Left lung (tissue), 10 donors: Measurements from ENCODE around the gene SMARCA4. TPM values are rescaled to one million over a fixed set of nuclear protein-coding genes. Genes with fewer than 3 reads are reported as not detected.

ENCODE experiments used
- ATAC-seq: fragments of 200-7000 bp; cut with Tn5 transposase; one replicate; pipeline ENCODE4 v1.9.1; 2020; ENCODE audit warnings: moderate library complexity
- DNase-seq, 4 donors: peaks; one replicate each; pipeline ENCODE4 v3.0.0-alpha.2; 2013 to 2020
- H3K27ac ChIP-seq, 2 donors: fragments of 200-600 bp; sonication (generic) in 1 of 2; one replicate each; pipeline versions ENCODE4 v1.5.0 to v1.8.0; 2020 to 2021
- H3K27me3 ChIP-seq, 2 donors: fragments of 200-600 bp; sonication (generic) in 1 of 2; one replicate each; pipeline versions ENCODE4 v1.5.0 to v1.8.0; 2020 to 2021
- H3K36me3 ChIP-seq, 2 donors: fragments of 200-600 bp; sonication (generic) in 1 of 2; one replicate each; pipeline versions ENCODE4 v1.5.0 to v1.8.0; 2020 to 2021
- H3K4me1 ChIP-seq, 2 donors: fragments of 200-600 bp; one replicate each; pipeline ENCODE4 v1.8.0; 2021
- H3K4me3 ChIP-seq, 2 donors: fragments of 200-600 bp; sonication (generic) in 1 of 2; one replicate each; pipeline versions ENCODE4 v1.5.0 to v1.8.0; 2020 to 2021; ENCODE audit warnings: mild to moderate bottlenecking in 1 of 2
- H3K9me3 ChIP-seq, 2 donors: fragments of 200-600 bp; sonication (generic) in 1 of 2; one replicate each; pipeline versions ENCODE4 v1.5.0 to v1.8.0; 2020 to 2021
- CTCF ChIP-seq, 2 donors: fragments of 200-600 bp; sonication (generic) in 1 of 2; IDR thresholded peaks; one replicate each; pipeline versions ENCODE4 v1.5.0 to v1.8.0; 2021; ENCODE audit warnings: antibody characterized with exemption in 2 of 2
- intact Hi-C, 2 donors: fragments of 100-400 bp; cut with DNase I; formaldehyde crosslinking; loops; one replicate each; pipeline versions ENCODE4 v1.11.2 to v1.14.2; 2022
- polyA plus RNA-seq, 6 donors: library from polyadenylated mRNA; unstranded; fragments of 120-200 nt; gene quantifications; one replicate each; pipeline ENCODE4 v1.2.1, GENCODE V29; 2013; ENCODE audit not compliant: insufficient read length in 6 of 6
- total RNA-seq, 2 donors: library from RNA; stranded (reverse); fragmentation: NEBNext Ultra II Directional; extraction: Animal tissue kit (Norgen Biotek cat#: 25700); gene quantifications; one replicate each; pipeline ENCODE4 v1.2.1, GENCODE V29; 2021
- donor health status: DM: no; HTN: yes; CAD: no.
- donor health status: DM: no; HTN: no; CAD: no.

SMARCA4 gene
- total and polyA plus RNA-seq, 8 donors, result 98.3 to 168 (median 151) TPM

- H3K4me3 ChIP-seq, result no peak overlapping the region
- H3K9me3 ChIP-seq, result no peaks in the 10 kb centered on the region
- ATAC-seq, result no peak
- peaks cover 0 to 100% of the 10 kb centered on the region in 2 donors for H3K36me3 ChIP-seq
- no peaks in the 10 kb centered on the region for H3K27me3 ChIP-seq
- no peak for TF ChIP-seq CTCF (IDR thresholded peaks at IDR 0.05)
- H3K4me1 ChIP-seq, result no peaks in the 10 kb centered on the region
- intact Hi-C loops, result loop anchor here in 1 of 2 donors (10.0 kb wide), 1 partner anchor 89 kb away; no protein-coding TSS in a partner anchor
- no peak overlapping the region for H3K27ac ChIP-seq
- DNase-seq, result no peak
Observed at GRCh38 chr19:11024259-11024658, 63.4 kb downstream of the SMARCA4 start.

GRCh38 chr19:11025006-11025405 is 64.2 kb downstream of the SMARCA4 start:
- Histone ChIP-seq H3K27me3 (no peaks in the 10 kb centered on the region), H3K36me3 (peaks cover 0 to 100% of the 10 kb centered on the region in 2 donors), H3K4me3 (no peak overlapping the region), H3K27ac (no peak overlapping the region), H3K4me1 (no peaks in the 10 kb centered on the region), H3K9me3 (no peaks in the 10 kb centered on the region)
- no peak for TF ChIP-seq CTCF (IDR thresholded peaks at IDR 0.05)
- no peak for DNase-seq
- intact Hi-C loops, result loop anchor here in 1 of 2 donors (10.0 kb wide), 1 partner anchor 90 kb away; no protein-coding TSS in a partner anchor
- no peak for ATAC-seq

- Histone ChIP-seq H3K27me3 (no peaks in the 10 kb centered on the region), H3K27ac (no peak overlapping the region), H3K36me3 (peaks cover 0 to 100% of the 10 kb centered on the region in 2 donors), H3K9me3 (no peaks in the 10 kb centered on the region), H3K4me3 (no peak overlapping the region), H3K4me1 (no peaks in the 10 kb centered on the region)
- intact Hi-C loops, result loop anchor here in 1 of 2 donors (10.0 kb wide), 1 partner anchor 91 kb away; no protein-coding TSS in a partner anchor
- no peak for TF ChIP-seq CTCF (IDR thresholded peaks at IDR 0.05)
- ATAC-seq, result no peak
- DNase-seq, result no peak
Observed at GRCh38 chr19:11025445-11025844, 64.6 kb downstream of the SMARCA4 start.

GRCh38 chr19:11025997-11026396 is 65.2 kb downstream of the SMARCA4 start:
- ATAC-seq (no peak), DNase-seq (no peak)
- peaks cover 0 to 100% of the 10 kb centered on the region in 2 donors for H3K36me3 ChIP-seq
- no peak for TF ChIP-seq CTCF (IDR thresholded peaks at IDR 0.05)
- no peaks in the 10 kb centered on the region for H3K9me3 ChIP-seq
- intact Hi-C loops, result loop anchor here in 1 of 2 donors (10.0 kb wide), 1 partner anchor 91 kb away; no protein-coding TSS in a partner anchor
- H3K27me3 ChIP-seq, result no peaks in the 10 kb centered on the region
- no peak overlapping the region for H3K4me3 ChIP-seq
- H3K4me1 ChIP-seq, result no peaks in the 10 kb centered on the region
- no peak overlapping the region for H3K27ac ChIP-seq

- H3K36me3 ChIP-seq, result peaks cover 0 to 100% of the 10 kb centered on the region in 2 donors
- intact Hi-C loops, result loop anchor here in 1 of 2 donors (10.0 kb wide), 1 partner anchor 93 kb away; no protein-coding TSS in a partner anchor
Observed at GRCh38 chr19:11027381-11027780, 66.6 kb downstream of the SMARCA4 start.

More at GRCh38 chr19:11027381-11027780, 66.6 kb downstream of the SMARCA4 start:
- no peak for TF ChIP-seq CTCF (IDR thresholded peaks at IDR 0.05)
- no peaks in the 10 kb centered on the region for H3K27me3 ChIP-seq
- DNase-seq (no peak), ATAC-seq (no peak)
- H3K9me3 ChIP-seq, result no peaks in the 10 kb centered on the region
- no peaks in the 10 kb centered on the region for H3K4me1 ChIP-seq
- no peak overlapping the region for H3K4me3 ChIP-seq
- no peak overlapping the region for H3K27ac ChIP-seq
